Activated T-helper 1 cell treated with Interleukin-2 at 50 U/mL for 16 hours (primary cell): ENCODE measurements around the gene FBXL17.
A peak's percentile ranks its signal among the peaks of the same experiment; 100 is the strongest.
"Not testable (repeated sequence)": the region's sequence is repeated elsewhere in the genome, so short reads cannot be mapped to it uniquely, and the experiment has no call there.

Experiments
- DNase-seq: peaks from one replicate; pipeline ENCODE4 v3.0.0-alpha.2; 2020; ENCODE audit warnings: low read depth

Gene FBXL17

DNA sequence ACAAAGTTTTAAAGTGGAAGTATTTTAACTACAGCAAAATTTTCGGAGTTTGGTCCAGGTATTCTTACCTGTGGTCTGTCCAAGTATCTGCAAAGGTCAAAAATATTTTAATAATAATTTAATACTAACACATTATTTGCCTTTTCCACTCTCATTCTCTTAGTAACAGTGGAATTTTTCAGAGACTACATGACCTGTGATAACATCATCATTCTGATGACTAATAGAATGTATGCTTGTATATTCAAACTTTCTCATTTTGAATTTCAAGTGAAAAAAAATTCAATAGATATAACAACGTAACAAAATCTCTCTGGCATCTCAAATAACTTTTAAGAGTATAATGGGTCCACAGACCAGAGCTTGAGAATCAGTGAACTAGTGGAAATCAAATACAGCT lies 78.3 kb downstream of the FBXL17 start:
- no peak for DNase-seq

- DNase-seq = no peak
Observed at GRCh38 chr5:108303086-108303485, 78.8 kb downstream of the FBXL17 start.

DNA sequence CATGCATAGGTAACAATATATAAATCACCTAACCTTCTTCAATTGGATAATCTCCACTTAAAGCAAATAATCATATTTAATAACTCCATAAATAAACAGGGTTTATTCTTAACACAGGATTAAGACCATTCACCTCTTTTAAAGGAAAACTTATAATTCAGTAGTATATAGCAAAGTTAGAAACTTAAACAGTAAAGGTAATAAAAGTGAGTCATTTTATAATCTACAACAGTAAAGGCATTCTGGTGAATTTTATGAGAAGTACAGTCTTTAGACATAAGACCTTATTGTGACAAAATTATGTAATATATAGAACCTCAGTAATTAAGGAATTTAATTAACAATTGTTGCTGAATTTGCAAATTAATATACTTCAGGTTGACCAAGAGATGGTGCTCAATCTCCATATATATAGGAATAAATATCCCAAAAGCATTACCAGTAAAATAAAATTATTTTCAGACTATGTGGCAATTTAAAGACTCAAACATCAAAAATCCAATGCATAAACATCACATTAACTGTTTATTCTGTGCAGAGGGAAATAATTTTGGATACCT lies 84.8 kb downstream of the FBXL17 start:
- DNase-seq = no peak

- no peak for DNase-seq
Observed at GRCh38 chr5:108295578-108296368, 86.1 kb downstream of the FBXL17 start.

- no peak for DNase-seq
Observed at GRCh38 chr5:108280960-108281569, 100.8 kb downstream of the FBXL17 start.

GRCh38 chr5:108280248-108280647 lies 101.7 kb downstream of the FBXL17 start:
- no peak for DNase-seq

DNA sequence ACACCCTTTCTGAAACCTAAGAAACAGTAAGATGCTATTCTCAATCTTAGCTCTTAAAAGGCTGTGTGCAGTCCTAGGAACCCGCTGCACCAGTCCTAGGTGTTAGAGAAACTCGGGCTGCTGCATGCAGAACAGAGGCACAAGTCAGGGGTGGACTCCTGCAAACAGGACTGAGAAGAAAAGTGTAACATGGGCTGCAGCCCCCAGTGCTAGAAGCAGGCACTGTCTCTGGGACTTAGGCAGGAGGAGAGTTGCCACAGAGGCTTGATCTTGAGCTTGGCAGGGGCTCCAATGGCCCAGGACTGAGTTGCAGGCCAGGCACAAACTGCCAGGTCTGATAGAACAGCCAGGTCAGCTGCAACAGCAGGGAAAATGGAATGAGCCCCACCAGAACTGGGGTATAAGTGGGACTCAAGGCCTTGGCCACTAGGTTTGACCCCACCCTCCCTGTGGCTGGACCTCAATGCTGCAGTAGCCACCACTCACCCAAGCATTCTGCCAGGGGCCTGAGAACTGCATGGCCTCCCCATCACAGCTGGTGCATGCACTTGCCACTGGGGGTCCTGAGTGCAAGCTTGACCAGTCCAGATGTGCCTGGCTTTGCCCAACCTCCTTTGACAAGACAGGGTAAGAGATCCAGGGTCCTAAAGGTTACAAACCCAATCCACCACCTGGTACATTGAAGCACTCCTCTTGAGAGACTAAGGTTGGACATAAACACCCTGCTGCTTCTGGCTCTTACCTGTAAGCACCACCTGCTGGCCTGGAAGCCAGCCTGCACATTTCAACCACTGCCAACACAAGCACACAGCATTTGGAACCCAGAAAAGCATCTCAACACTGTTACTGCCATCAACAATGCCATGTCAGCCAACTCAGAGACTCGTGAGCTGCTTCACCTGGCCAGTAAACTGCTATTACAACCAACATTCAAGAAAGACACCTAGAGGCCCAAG lies 103.3 kb downstream of the FBXL17 start:
- no peak for DNase-seq

- DNase-seq = no peak
Observed at GRCh38 chr5:108276187-108277050, 105.5 kb downstream of the FBXL17 start.

GRCh38 chr5:108274080-108274479 lies 107.8 kb downstream of the FBXL17 start:
- not testable (repeated sequence) for DNase-seq

GRCh38 chr5:108271127-108271526 lies 110.8 kb downstream of the FBXL17 start:
- no peak for DNase-seq

DNA sequence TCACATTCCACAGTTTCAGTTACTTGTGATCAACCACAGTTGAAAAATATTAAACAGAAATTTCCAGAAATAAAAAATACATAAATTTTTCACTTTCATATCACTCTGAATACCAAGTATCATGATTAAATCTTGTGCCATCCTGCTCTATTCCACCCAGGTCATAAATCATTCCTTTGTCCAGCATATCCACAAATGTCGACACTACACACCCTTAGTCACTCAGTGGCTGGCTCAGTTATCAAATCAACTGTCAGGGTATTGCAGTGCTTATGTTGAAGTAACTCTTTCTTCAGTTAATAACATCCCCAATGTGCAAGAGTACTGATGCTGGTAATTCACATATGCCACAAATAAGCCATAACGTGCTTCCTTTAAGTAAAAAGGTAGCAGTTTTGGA lies 115.7 kb downstream of the FBXL17 start:
- DNase-seq = no peak

DNA sequence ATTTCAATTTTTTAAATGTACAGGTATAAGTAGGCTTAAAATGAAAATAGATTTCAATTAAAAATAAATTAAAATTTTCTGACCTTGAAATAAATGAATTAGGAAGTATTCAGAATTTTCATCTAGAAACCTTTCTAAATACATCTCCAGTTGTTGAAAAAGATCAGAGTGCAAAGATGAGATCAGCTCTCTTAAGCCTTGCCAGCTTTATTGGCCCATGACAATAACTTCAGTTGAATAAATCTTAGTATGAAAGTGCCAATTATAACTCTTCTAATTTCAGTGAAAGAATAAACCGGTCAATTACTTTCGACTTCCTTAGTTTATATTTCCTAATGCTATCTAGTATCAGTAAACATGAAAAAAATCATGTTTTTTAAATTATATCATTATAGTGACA lies 117.4 kb downstream of the FBXL17 start:
- no peak for DNase-seq

DNA sequence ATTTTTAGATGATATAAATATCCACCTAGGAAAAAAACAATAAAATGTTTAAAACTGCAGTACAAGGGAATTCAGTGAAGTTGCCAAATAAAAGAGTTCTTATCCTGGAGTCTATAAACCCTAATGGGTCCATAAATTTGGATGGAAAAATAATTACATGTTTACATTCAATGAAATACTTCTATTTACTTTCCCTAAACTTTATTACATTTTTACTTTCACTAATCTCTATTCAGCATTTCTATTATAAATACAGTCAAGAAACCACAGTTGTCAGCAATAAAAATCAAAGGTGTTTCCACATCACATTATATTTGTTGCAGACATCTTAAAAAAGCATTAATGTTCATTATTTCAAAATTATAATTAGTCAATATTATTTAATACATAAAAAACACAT lies 118.6 kb downstream of the FBXL17 start:
- DNase-seq = no peak

DNA sequence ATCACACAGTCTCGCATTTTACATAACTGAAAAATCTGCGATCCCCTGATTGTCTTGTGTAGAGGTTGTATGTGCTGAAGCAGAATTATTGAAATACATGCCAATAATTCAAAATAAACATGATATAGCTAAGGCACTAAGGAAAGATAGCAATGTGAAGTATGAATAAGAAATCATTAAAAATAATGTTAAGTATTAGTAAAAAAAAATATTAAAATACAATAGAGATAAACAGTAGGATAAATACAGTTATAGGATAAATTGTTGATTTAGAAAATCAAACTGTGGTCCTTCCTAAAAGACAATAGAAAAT lies 121.1 kb downstream of the FBXL17 start:
- no peak for DNase-seq

- peak; percentile 31 for DNase-seq
Observed at GRCh38 chr5:108260117-108260857, 121.6 kb downstream of the FBXL17 start.

DNA sequence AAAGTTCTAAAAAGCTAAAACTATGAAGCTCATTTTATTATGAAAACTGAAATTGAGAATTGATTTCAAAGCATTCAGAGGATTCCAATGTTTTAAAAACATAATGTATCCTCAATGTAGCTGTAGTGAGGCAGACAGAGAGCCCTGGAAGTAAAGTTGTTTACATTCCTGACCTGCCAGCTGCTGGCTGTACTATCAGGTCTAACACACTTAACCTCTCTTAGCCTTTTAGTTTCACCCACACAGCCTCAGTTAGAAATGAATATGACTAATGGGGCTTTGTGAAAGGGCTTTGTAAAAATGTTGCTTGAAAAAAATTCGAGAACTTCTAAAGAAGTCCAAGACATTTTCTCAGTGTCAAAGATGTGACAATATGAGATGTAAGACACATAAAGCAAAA lies 122.6 kb downstream of the FBXL17 start:
- DNase-seq = no peak

DNA sequence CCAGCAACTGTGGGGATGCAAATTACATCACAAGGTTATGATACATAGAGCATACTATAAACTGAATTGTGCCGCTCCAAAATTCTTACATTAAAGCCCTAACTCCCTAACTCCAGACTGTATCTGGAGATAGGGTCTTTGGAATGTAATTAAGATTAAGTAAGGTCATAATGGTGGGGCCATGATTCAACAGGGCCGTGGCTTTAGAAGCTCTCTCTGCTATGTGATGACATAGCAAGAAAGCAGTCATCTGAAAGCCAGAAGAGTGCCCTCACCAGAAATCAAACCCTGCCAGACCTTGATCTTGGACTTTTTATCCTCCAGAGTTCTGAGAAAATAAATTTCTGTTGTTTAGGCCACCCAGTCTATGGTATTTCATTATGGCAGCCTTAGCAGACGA lies 123.9 kb downstream of the FBXL17 start:
- DNase-seq = no peak

DNA sequence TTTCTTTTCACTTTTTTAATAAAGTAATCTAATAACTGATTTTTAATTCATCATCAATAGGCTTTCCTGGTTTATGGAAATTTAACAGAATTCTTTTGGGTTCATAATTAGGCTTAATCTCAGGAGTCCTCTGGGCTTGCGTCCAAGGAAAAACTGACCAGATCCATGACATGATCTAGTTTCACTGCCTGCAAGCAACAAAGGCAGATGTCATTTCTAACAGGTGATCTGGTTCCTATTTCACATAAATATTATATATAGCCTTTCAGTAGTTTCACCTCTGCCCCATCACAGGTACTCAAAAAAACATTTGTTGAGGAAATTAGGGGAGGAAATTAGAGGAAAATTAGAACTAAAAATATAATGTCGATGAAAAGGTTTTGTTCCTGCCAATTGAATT lies 126.4 kb downstream of the FBXL17 start:
- no peak for DNase-seq

GRCh38 chr5:108251350-108251749 lies 130.5 kb downstream of the FBXL17 start:
- no peak for DNase-seq

GRCh38 chr5:108249785-108250426 lies 132.0 kb downstream of the FBXL17 start:
- DNase-seq = no peak
